ENCODE data around the gene RGS3. TPM values are rescaled to one million over a fixed set of nuclear protein-coding genes. Genes with fewer than 3 reads are reported as not detected.

The RGS3 gene
- total and polyA plus RNA-seq, 2 donors (not counting 3 experiments of a cell fraction or from before 2014, with no cell fraction given): 356 to 416 TPM

GRCh38 chr9:113509463-113509862, 45.9 kb downstream of the RGS3 start:
- H3K4me1 ChIP-seq (ENCODE audit: control insufficient read depth, extremely low read depth, insufficient read depth, low read length): peaks cover 66% of the 10 kb centered on the region
- H3K36me3 ChIP-seq (ENCODE audit: control insufficient read depth in 2 of 2, extremely low read depth in 1 of 2, insufficient read depth in 2 of 2, low read length in 2 of 2): peaks cover 42 to 75% of the 10 kb centered on the region in 2 experiments
- ChIA-PET POLR2A (interaction anchor here (0.5 to 2.1 kb wide), 4 partner anchors 8 to 103 kb away, joined by 3 to 8 read pairs (median 6); no protein-coding TSS in a partner anchor), CTCF (interaction anchor here (1.0 to 5.3 kb wide), 4 partner anchors 8 to 146 kb away, joined by 4 to 39 read pairs (median 6); no protein-coding TSS in a partner anchor)
- no peak overlapping the region for H3K4me3 ChIP-seq (replicated peaks in 1 of 3; ENCODE audit: insufficient read depth in 1 of 3, low read depth in 1 of 3, low read length in 3 of 3)
- H3K4me2 ChIP-seq (ENCODE audit: insufficient read depth, low read length): no peak overlapping the region
- intact Hi-C loops (cut with micrococcal nuclease): no loop called here
- TF ChIP-seq FOS (IDR thresholded peaks at IDR 0.05; ENCODE audit: borderline replicate concordance, insufficient read depth, low read length) (no peak), POLR2A (IDR thresholded peaks at IDR 0.05; ENCODE audit: low read depth, low read length) (no peak), POLR2AphosphoS5 (IDR thresholded peaks at IDR 0.05; ENCODE audit: insufficient read depth, low read depth, low read length) (no peak), MYC (IDR thresholded peaks at IDR 0.05; ENCODE audit: low read depth, low read length) (no peak), EZH2 (IDR thresholded peaks at IDR 0.05; ENCODE audit: borderline replicate concordance, low read depth, low read length, severe bottlenecking) (no peak), CTCF (IDR thresholded peaks at IDR 0.05; ENCODE audit: extremely low read depth in 1 of 2, insufficient read depth in 1 of 2, low read depth in 1 of 2, low read length in 2 of 2) (no peak), JUN (IDR thresholded peaks at IDR 0.05; ENCODE audit: borderline replicate concordance, insufficient read depth, insufficient read length, low read depth) (no peak), MAX (IDR thresholded peaks at IDR 0.05; ENCODE audit: insufficient read depth, insufficient read length) (no peak), GATA2 (IDR thresholded peaks at IDR 0.05; ENCODE audit: insufficient read depth, insufficient read length, low read depth, low read length) (no peak)
- H3K27me3 ChIP-seq (ENCODE audit: control insufficient read depth in 2 of 2, insufficient read depth in 2 of 2, low read length in 2 of 2): no peaks in the 10 kb centered on the region
- H2AFZ ChIP-seq (ENCODE audit: low read depth, low read length): no peak overlapping the region
- no TSS peak for BruUV-seq (replicated peaks)
- no peaks in the 10 kb centered on the region for H3K9me1 ChIP-seq (replicated peaks; ENCODE audit: control insufficient read depth, extremely low read depth, insufficient read depth, low read length)
- no peak overlapping the region for H3K9ac ChIP-seq (replicated peaks; ENCODE audit: extremely low read depth, insufficient read depth, low read length)
- no peaks in the 10 kb centered on the region for H3K9me3 ChIP-seq (replicated peaks; ENCODE audit: control insufficient read depth, insufficient read depth, low read length)
- peak; percentile 49 for DNase-seq (ENCODE audit: low read depth, low spot score)
- dilution Hi-C loops (cut with MboI; ENCODE audit: extremely low pct_ligation_motif_present, low sequenced_read_pairs): no loop called here
- no peaks in the 10 kb centered on the region for H4K20me1 ChIP-seq (replicated peaks; ENCODE audit: control insufficient read depth, extremely low read depth, insufficient read depth, low read length)
- peak overlapping the region; percentile 22 for H3K27ac ChIP-seq (ENCODE audit: insufficient read depth, low read depth, low read length)
- FAIRE-seq: peak; percentile 26
- peaks cover 90% of the 10 kb centered on the region for H3K79me2 ChIP-seq (ENCODE audit: control insufficient read depth, insufficient read depth, low read length)
